Measurements from ENCODE around the gene DPYD.

The DPYD gene

DNA sequence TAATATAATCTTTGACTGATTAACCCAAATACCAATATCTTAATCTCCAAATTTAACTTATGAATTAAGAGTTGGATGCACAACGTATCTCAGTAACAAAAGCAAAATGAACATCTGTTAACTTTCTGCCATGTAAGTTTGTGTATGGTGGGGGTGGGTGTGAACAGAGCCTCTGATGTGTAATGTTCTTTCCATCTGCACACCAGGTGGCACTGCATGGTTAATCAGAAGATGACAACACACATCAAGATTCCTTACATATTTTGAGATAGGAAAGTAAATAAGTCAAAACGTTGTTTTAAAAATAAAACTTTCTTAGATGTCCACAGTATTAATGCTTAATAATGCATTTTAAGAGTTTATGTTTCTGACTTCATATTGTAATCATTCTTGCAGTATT, 251.9 kb downstream of the DPYD start:
- H3K4me3 Mint-ChIP-seq = no peak overlapping the region
- H3K9me3 Mint-ChIP-seq = no peaks in the 10 kb centered on the region
- no peak for DNase-seq
- TF ChIP-seq CTCF (IDR thresholded peaks at IDR 0.05) = no peak
- no peak overlapping the region for H3K27ac Mint-ChIP-seq
- H3K27me3 Mint-ChIP-seq (ENCODE audit: low read depth, poor library complexity) = no peaks in the 10 kb centered on the region
- H3K4me1 Mint-ChIP-seq = no peaks in the 10 kb centered on the region
- no peaks in the 10 kb centered on the region for H3K36me3 Mint-ChIP-seq (ENCODE audit: low read depth)

DNA sequence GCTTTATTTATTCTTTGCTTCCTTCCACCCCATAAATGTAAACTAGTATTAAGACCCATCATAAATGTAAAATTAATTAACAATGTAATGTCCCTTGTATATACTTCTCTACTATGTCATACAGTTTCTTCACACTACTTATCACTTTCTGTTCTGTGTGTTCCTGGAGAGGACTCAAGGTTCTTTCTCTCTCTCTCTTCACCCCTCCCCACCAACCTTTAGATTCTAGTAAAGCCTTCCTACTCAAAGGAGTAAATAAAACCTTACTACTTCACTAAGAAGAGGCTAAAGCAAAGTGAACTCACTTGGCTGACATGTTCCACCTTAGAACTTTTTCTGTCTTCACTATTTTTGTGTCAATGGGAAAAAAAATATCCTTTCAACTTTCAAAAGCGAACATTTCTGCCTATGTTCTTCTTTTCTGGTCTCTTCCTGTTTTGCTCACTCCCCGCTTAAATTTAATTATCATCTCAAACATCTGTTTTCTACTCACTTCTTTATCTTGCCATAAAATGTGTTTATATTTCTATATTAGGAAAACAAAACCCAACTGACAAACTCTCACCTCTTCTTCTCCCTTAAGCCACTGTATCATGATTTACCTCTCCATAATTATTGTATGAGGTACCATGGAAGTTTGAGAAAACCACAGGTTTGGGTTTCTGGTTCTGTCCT, 260.3 kb downstream of the DPYD start:
- no peaks in the 10 kb centered on the region for H3K9me3 Mint-ChIP-seq
- no peaks in the 10 kb centered on the region for H3K4me1 Mint-ChIP-seq
- H3K36me3 Mint-ChIP-seq (ENCODE audit: low read depth) = no peaks in the 10 kb centered on the region
- no peak overlapping the region for H3K4me3 Mint-ChIP-seq
- no peaks in the 10 kb centered on the region for H3K27me3 Mint-ChIP-seq (ENCODE audit: low read depth, poor library complexity)
- no peak for TF ChIP-seq CTCF (IDR thresholded peaks at IDR 0.05)
- H3K27ac Mint-ChIP-seq = no peak overlapping the region
- DNase-seq = no peak

GRCh38 chr1:97654876-97655585, 265.8 kb downstream of the DPYD start:
- H3K27me3 Mint-ChIP-seq (ENCODE audit: low read depth, poor library complexity) = peaks cover 4% of the 10 kb centered on the region
- TF ChIP-seq CTCF (IDR thresholded peaks at IDR 0.05) = no peak
- H3K36me3 Mint-ChIP-seq (ENCODE audit: low read depth) = no peaks in the 10 kb centered on the region
- H3K4me1 Mint-ChIP-seq = no peaks in the 10 kb centered on the region
- no peaks in the 10 kb centered on the region for H3K9me3 Mint-ChIP-seq
- H3K27ac Mint-ChIP-seq = no peak overlapping the region
- no peak overlapping the region for H3K4me3 Mint-ChIP-seq
- DNase-seq = no peak

- peaks cover 5% of the 10 kb centered on the region for H3K27me3 Mint-ChIP-seq (ENCODE audit: low read depth, poor library complexity)
- no peak for DNase-seq
Observed at GRCh38 chr1:97651250-97651649, 269.6 kb downstream of the DPYD start.

GRCh38 chr1:97649591-97649990, 271.2 kb downstream of the DPYD start:
- no peak overlapping the region for H3K4me3 Mint-ChIP-seq
- H3K27ac Mint-ChIP-seq = no peak overlapping the region
- H3K27me3 Mint-ChIP-seq (ENCODE audit: low read depth, poor library complexity) = peaks cover 6% of the 10 kb centered on the region
- TF ChIP-seq CTCF (IDR thresholded peaks at IDR 0.05) = no peak
- H3K4me1 Mint-ChIP-seq = no peaks in the 10 kb centered on the region
- no peaks in the 10 kb centered on the region for H3K36me3 Mint-ChIP-seq (ENCODE audit: low read depth)
- peaks cover 16% of the 10 kb centered on the region for H3K9me3 Mint-ChIP-seq
- DNase-seq = no peak

More at GRCh38 chr1:97651250-97651649, 269.6 kb downstream of the DPYD start:
- no peak for TF ChIP-seq CTCF (IDR thresholded peaks at IDR 0.05)
- no peak overlapping the region for H3K27ac Mint-ChIP-seq
- H3K4me1 Mint-ChIP-seq = no peaks in the 10 kb centered on the region
- H3K4me3 Mint-ChIP-seq = no peak overlapping the region
- peaks cover 7% of the 10 kb centered on the region for H3K9me3 Mint-ChIP-seq
- no peaks in the 10 kb centered on the region for H3K36me3 Mint-ChIP-seq (ENCODE audit: low read depth)

DNA sequence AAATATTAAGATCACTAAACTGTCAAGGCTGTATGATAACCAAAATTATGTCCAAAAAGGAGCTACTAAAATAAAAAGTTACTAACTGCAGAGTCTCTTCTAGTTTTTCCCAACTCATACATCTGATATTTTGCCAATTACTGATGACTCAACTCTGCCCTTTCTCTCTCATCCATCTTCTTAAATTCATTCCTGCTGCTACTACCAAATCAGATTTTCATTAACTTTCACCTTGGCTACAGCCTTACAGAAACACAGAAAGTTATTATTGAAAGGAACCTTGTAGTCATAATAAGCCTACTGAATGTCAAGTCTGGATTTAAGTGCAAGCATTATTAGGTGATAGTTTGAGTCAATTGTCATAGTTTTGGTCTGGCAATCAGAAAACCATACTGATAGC, 273.1 kb downstream of the DPYD start:
- Mint-ChIP-seq H3K27me3 (ENCODE audit: low read depth, poor library complexity) (peaks cover 3% of the 10 kb centered on the region), H3K27ac (no peak overlapping the region), H3K36me3 (ENCODE audit: low read depth) (no peaks in the 10 kb centered on the region), H3K4me1 (no peaks in the 10 kb centered on the region), H3K4me3 (no peak overlapping the region), H3K9me3 (peaks cover 21% of the 10 kb centered on the region)
- no peak for DNase-seq
- no peak for TF ChIP-seq CTCF (IDR thresholded peaks at IDR 0.05)

Data from nephron progenitor cell (in vitro differentiated cells).